GM12891 (cell line): ENCODE results near the gene MET.
"Not testable (repeated sequence)": the region's sequence is repeated elsewhere in the genome, so short reads cannot be mapped to it uniquely, and the experiment has no call there.

ENCODE experiments used
- PAX5 ChIP-seq: IDR thresholded peaks from 2 replicates; pipeline ENCODE4 v1.6.1; 2011; ENCODE audit warnings: low read length, moderate library complexity, mild to moderate bottlenecking; ENCODE audit not compliant: insufficient read depth, severe bottlenecking
- POLR2A ChIP-seq: IDR thresholded peaks from 2 replicates; pipeline ENCODE4 v1.6.1; 2011; ENCODE audit warnings: low read depth, low read length, control low read depth
- POLR2AphosphoS5 ChIP-seq: IDR thresholded peaks from 2 replicates; pipeline ENCODE4 v1.6.1; 2011; ENCODE audit warnings: low read depth, low read length, control low read depth
- POU2F2 ChIP-seq: IDR thresholded peaks from 2 replicates; pipeline ENCODE4 v1.6.1; 2011; ENCODE audit warnings: low read depth, mild to moderate bottlenecking, control low read depth, low read length, moderate library complexity
- SPI1 ChIP-seq: IDR thresholded peaks from 2 replicates; pipeline ENCODE4 v1.6.1; 2011; ENCODE audit warnings: low read depth, low read length, control low read depth
- TAF1 ChIP-seq: IDR thresholded peaks from 2 replicates; pipeline ENCODE4 v1.6.1; 2011; ENCODE audit warnings: low read depth, low read length, control low read depth

DNA sequence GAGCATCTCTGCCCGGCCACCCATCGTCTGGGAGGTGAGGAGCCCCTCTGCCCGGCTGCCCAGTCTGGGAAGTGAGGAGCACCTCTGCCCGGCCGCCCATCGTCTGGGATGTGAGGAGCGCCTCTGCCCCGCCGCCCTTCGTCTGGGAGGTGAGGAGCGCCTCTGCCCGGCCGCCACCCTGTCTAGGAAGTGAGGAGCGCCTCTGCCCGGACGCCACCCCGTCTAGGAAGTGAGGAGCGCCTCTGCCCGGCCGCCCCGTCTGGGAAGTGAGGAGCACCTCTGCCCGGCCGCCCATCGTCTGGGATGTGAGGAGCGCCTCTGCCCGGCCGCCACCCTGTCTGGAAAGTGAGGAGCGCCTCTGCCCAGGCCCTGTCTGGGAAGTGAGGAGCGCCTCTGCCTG is 33.4 kb upstream of the MET start:
- not testable (repeated sequence) for TF ChIP-seq POLR2AphosphoS5, POU2F2, POLR2A, SPI1, TAF1, PAX5
